Measurements from ENCODE around the gene RAP1GAP2. TPM values are rescaled to one million over a fixed set of nuclear protein-coding genes. Genes with fewer than 3 reads are reported as not detected.

The RAP1GAP2 gene
- total and polyA plus RNA-seq, 7 donors, result 0.25 to 2.0 (median 0.84) TPM

DNA sequence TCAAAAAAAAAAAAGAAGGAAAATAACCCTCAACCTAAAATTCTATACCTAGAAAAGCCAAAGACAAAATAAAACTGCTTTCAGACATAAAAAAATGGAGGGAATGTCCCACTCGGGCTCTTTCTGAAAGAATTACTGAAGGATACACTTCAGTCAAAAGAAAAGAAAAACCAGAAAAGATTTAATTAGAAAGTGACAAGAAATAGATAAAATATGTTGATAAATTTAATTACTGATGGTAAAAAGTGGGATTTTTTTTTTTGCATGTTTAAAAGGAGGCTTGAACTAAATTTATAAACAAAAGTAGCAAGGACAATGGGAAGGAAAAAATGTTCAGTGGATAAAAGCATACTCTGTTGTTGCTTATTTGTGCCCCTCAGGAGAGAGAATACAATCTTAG is 178.1 kb downstream of the RAP1GAP2 start:
- 91 to 100% (median 93%) methylated on average over 1 of the region's 1 CpG for WGBS, 3 donors
- no peak overlapping the region for H3K27ac ChIP-seq
- H3K4me3 ChIP-seq, result no peak overlapping the region
- intact Hi-C loops (cut with DNase I), result no loop called here
- TF ChIP-seq, protein P1, sequence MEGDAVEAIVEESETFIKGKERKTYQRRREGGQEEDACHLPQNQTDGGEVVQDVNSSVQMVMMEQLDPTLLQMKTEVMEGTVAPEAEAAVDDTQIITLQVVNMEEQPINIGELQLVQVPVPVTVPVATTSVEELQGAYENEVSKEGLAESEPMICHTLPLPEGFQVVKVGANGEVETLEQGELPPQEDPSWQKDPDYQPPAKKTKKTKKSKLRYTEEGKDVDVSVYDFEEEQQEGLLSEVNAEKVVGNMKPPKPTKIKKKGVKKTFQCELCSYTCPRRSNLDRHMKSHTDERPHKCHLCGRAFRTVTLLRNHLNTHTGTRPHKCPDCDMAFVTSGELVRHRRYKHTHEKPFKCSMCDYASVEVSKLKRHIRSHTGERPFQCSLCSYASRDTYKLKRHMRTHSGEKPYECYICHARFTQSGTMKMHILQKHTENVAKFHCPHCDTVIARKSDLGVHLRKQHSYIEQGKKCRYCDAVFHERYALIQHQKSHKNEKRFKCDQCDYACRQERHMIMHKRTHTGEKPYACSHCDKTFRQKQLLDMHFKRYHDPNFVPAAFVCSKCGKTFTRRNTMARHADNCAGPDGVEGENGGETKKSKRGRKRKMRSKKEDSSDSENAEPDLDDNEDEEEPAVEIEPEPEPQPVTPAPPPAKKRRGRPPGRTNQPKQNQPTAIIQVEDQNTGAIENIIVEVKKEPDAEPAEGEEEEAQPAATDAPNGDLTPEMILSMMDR (IDR thresholded peaks at IDR 0.05), result no peak
- ATAC-seq (no peak), DNase-seq (no peak)
- H3K27me3 ChIP-seq (ENCODE audit: insufficient read depth in 3 of 3, low read length in 2 of 3), result no peaks in the 10 kb centered on the region
- no peaks in the 10 kb centered on the region for H3K36me3 ChIP-seq (ENCODE audit: insufficient read depth in 1 of 2, low read depth in 1 of 2)
- H3K4me1 ChIP-seq, result no peaks in the 10 kb centered on the region
- no peaks in the 10 kb centered on the region for H3K9me3 ChIP-seq

- no peaks in the 10 kb centered on the region for H3K36me3 ChIP-seq (ENCODE audit: insufficient read depth in 1 of 2, low read depth in 1 of 2)
- H3K9me3 ChIP-seq, result no peaks in the 10 kb centered on the region
- H3K4me3 ChIP-seq, result no peak overlapping the region
- TF ChIP-seq, protein P1 (IDR thresholded peaks at IDR 0.05), result no peak
- no peaks in the 10 kb centered on the region for H3K4me1 ChIP-seq
- H3K27ac ChIP-seq, result no peak overlapping the region
- no peaks in the 10 kb centered on the region for H3K27me3 ChIP-seq (ENCODE audit: insufficient read depth in 3 of 3, low read length in 2 of 3)
- ATAC-seq (no peak), DNase-seq (no peak)
- intact Hi-C loops (cut with DNase I), result no loop called here
- 79 to 80% (median 80%) methylated on average over 8 of the region's 8 CpGs for WGBS, 3 donors
These were observed 179.3 kb downstream of the RAP1GAP2 start for GRCh38 chr17:2975469-2975958.

DNA sequence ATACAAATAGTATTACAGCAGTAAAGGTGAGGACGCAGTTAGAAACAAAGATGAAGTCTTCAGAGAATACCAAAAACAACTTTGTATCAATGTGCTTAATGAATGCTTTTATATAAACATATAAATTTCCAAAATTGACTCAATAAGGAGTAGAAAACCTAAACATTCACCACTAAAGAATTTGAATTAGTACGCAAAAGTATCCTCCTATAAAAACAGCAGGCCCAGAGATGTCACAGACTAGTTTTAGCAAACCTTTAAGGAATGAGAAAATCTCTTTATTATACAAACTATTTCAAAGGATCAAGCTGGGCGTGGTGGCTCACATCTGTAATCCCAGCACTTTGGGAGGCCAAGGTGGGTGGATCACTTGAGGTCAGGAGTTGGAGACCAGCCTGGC is 180.9 kb downstream of the RAP1GAP2 start:
- WGBS, 3 donors, result 95% methylated on average over 3 of the region's 3 CpGs
- no peaks in the 10 kb centered on the region for H3K9me3 ChIP-seq
- ATAC-seq, result no peak
- H3K4me1 ChIP-seq, result no peaks in the 10 kb centered on the region
- DNase-seq, result no peak
- TF ChIP-seq, protein P1 (IDR thresholded peaks at IDR 0.05), result no peak
- no peak overlapping the region for H3K4me3 ChIP-seq
- intact Hi-C loops (cut with DNase I), result no loop called here
- H3K36me3 ChIP-seq (ENCODE audit: insufficient read depth in 1 of 2, low read depth in 1 of 2), result no peaks in the 10 kb centered on the region
- H3K27ac ChIP-seq, result no peak overlapping the region
- H3K27me3 ChIP-seq (ENCODE audit: insufficient read depth in 3 of 3, low read length in 2 of 3), result no peaks in the 10 kb centered on the region

- Histone ChIP-seq H3K27ac (no peak overlapping the region), H3K27me3 (ENCODE audit: insufficient read depth in 3 of 3, low read length in 2 of 3) (no peaks in the 10 kb centered on the region), H3K36me3 (ENCODE audit: insufficient read depth in 1 of 2, low read depth in 1 of 2) (no peaks in the 10 kb centered on the region), H3K4me1 (peaks cover 5% of the 10 kb centered on the region), H3K9me3 (no peaks in the 10 kb centered on the region), H3K4me3 (no peak overlapping the region)
- WGBS, 3 donors, result 85 to 90% (median 87%) methylated on average over 9 of the region's 9 CpGs
- intact Hi-C loops (cut with DNase I), result no loop called here
- DNase-seq, result no peak
- TF ChIP-seq, protein P1 (IDR thresholded peaks at IDR 0.05), result no peak
- ATAC-seq, result no peak
These were observed 181.9 kb downstream of the RAP1GAP2 start for GRCh38 chr17:2978116-2978515.

DNA sequence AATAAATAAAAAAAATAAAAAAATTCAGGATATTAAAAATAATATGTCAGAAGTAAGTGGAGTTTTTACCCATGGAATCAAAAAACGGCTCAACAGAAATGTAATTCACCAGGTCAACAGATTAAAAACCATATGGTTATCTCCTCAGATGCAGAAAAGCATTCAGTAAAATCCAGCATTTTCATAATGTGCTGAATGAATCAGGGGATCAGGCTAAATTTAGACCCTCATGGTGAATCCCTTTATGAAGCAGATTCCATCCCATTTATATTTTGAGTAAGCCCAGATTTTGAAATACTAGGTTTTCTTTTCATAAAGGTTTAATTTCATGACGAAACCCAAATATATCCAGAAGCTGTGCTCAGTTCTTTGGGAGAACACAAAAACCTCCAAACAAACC is 182.8 kb downstream of the RAP1GAP2 start:
- Histone ChIP-seq H3K9me3 (no peaks in the 10 kb centered on the region), H3K4me3 (no peak overlapping the region), H3K36me3 (ENCODE audit: insufficient read depth in 1 of 2, low read depth in 1 of 2) (no peaks in the 10 kb centered on the region), H3K4me1 (peaks cover 6% of the 10 kb centered on the region), H3K27ac (no peak overlapping the region), H3K27me3 (ENCODE audit: insufficient read depth in 3 of 3, low read length in 2 of 3) (no peaks in the 10 kb centered on the region)
- WGBS, 3 donors, result 89 to 93% (median 90%) methylated on average over 2 of the region's 2 CpGs
- intact Hi-C loops (cut with DNase I), result no loop called here
- no peak for DNase-seq
- TF ChIP-seq, protein P1 (IDR thresholded peaks at IDR 0.05), result no peak
- ATAC-seq, result no peak

Data from psoas muscle (tissue), 8 donors.